ENCODE measurements around the gene ASB6. TPM values are rescaled to one million over a fixed set of nuclear protein-coding genes. Genes with fewer than 3 reads are reported as not detected.
"Not testable (repeated sequence)": the region's sequence is repeated elsewhere in the genome, so short reads cannot be mapped to it uniquely, and the experiment has no call there.

The ASB6 gene
- total and polyA plus RNA-seq, 4 donors: 3.4 to 8.4 (median 6.2) TPM

- TF ChIP-seq TAF1 (conservative IDR thresholded peaks at IDR 0.05): no peak
- TF ChIP-seq RXRA (IDR thresholded peaks at IDR 0.05): no peak
- TF ChIP-seq MAX (IDR thresholded peaks at IDR 0.05): no peak
- TF ChIP-seq GABPA (IDR thresholded peaks at IDR 0.05 in 1 of 2, conservative IDR thresholded peaks at IDR 0.05 in 1 of 2): no peak
- TF ChIP-seq FOXA2 (IDR thresholded peaks at IDR 0.05): no peak
- TF ChIP-seq EGR1 (IDR thresholded peaks at IDR 0.05; ENCODE audit: low read depth in 2 of 2): no peak
- no peak for DNase-seq (ENCODE audit: low spot score)
- no peaks in the 10 kb centered on the region for H3K9me3 ChIP-seq (ENCODE audit: control insufficient read depth in 4 of 4, low read length in 3 of 4)
- peaks cover 4 to 27% (median 21%) of the 10 kb centered on the region in 4 donors for H3K4me1 ChIP-seq (ENCODE audit: control insufficient read depth in 4 of 4, insufficient read depth in 4 of 4, low read length in 3 of 4)
- no peak overlapping the region for H3K27ac ChIP-seq (ENCODE audit: low read depth in 1 of 2, low read length in 2 of 2)
- no peak overlapping the region for H3K4me3 ChIP-seq (ENCODE audit: low read depth in 1 of 3, low read length in 3 of 3)
- H3K27me3 ChIP-seq (ENCODE audit: control insufficient read depth in 4 of 4, insufficient read depth in 4 of 4, low read length in 3 of 4): no peaks in the 10 kb centered on the region
- H3K9ac ChIP-seq (ENCODE audit: low read depth in 1 of 2, low read length in 2 of 2): no peak overlapping the region
- H3K36me3 ChIP-seq (ENCODE audit: control insufficient read depth in 4 of 4, insufficient read depth in 3 of 4, low read depth in 1 of 4, low read length in 3 of 4): peaks cover 4 to 57% (median 32%) of the 10 kb centered on the region in 4 donors
- 83% methylated on average over 29 of the region's 29 CpGs for WGBS
Observed at GRCh38 chr9:129637673-129638439, 4.1 kb downstream of the ASB6 start.

GRCh38 chr9:129637102-129637501 is 4.8 kb downstream of the ASB6 start:
- no peaks in the 10 kb centered on the region for H3K27me3 ChIP-seq (ENCODE audit: control insufficient read depth in 4 of 4, insufficient read depth in 4 of 4, low read length in 3 of 4)
- DNase-seq (ENCODE audit: low spot score): no peak
- H3K9ac ChIP-seq (ENCODE audit: low read depth in 1 of 2, low read length in 2 of 2): no peak overlapping the region
- H3K4me1 ChIP-seq (ENCODE audit: control insufficient read depth in 4 of 4, insufficient read depth in 4 of 4, low read length in 3 of 4): peaks cover 4 to 27% (median 20%) of the 10 kb centered on the region in 4 donors
- peaks cover 4 to 63% (median 34%) of the 10 kb centered on the region in 4 donors for H3K36me3 ChIP-seq (ENCODE audit: control insufficient read depth in 4 of 4, insufficient read depth in 3 of 4, low read depth in 1 of 4, low read length in 3 of 4)
- TF ChIP-seq RAD21 (IDR thresholded peaks at IDR 0.05): no peak
- no peak for TF ChIP-seq JUND (IDR thresholded peaks at IDR 0.05)
- TF ChIP-seq MAX (IDR thresholded peaks at IDR 0.05): no peak
- TF ChIP-seq, protein P1, sequence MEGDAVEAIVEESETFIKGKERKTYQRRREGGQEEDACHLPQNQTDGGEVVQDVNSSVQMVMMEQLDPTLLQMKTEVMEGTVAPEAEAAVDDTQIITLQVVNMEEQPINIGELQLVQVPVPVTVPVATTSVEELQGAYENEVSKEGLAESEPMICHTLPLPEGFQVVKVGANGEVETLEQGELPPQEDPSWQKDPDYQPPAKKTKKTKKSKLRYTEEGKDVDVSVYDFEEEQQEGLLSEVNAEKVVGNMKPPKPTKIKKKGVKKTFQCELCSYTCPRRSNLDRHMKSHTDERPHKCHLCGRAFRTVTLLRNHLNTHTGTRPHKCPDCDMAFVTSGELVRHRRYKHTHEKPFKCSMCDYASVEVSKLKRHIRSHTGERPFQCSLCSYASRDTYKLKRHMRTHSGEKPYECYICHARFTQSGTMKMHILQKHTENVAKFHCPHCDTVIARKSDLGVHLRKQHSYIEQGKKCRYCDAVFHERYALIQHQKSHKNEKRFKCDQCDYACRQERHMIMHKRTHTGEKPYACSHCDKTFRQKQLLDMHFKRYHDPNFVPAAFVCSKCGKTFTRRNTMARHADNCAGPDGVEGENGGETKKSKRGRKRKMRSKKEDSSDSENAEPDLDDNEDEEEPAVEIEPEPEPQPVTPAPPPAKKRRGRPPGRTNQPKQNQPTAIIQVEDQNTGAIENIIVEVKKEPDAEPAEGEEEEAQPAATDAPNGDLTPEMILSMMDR (IDR thresholded peaks at IDR 0.05; ENCODE audit: low read depth, low read length, missing input control): no peak
- TF ChIP-seq YY1 (IDR thresholded peaks at IDR 0.05): no peak
- TF ChIP-seq FOXA1 (IDR thresholded peaks at IDR 0.05): no peak
- TF ChIP-seq HNF4G (IDR thresholded peaks at IDR 0.05): no peak
- no peak overlapping the region for H3K4me3 ChIP-seq (ENCODE audit: low read depth in 1 of 3, low read length in 3 of 3)
- H3K27ac ChIP-seq (ENCODE audit: low read depth in 1 of 2, low read length in 2 of 2): no peak overlapping the region
- no peaks in the 10 kb centered on the region for H3K9me3 ChIP-seq (ENCODE audit: control insufficient read depth in 4 of 4, low read length in 3 of 4)
- WGBS: 69% methylated on average over 9 of the region's 9 CpGs

GRCh38 chr9:129636343-129636742 is 5.6 kb downstream of the ASB6 start:
- H3K9me3 ChIP-seq (ENCODE audit: control insufficient read depth in 4 of 4, low read length in 3 of 4); DNase-seq (ENCODE audit: low spot score); H3K9ac ChIP-seq (ENCODE audit: low read depth in 1 of 2, low read length in 2 of 2); H3K27me3 ChIP-seq (ENCODE audit: control insufficient read depth in 4 of 4, insufficient read depth in 4 of 4, low read length in 3 of 4); H3K4me3 ChIP-seq (ENCODE audit: low read depth in 1 of 3, low read length in 3 of 3); H3K27ac ChIP-seq (ENCODE audit: low read depth in 1 of 2, low read length in 2 of 2): not testable (repeated sequence)
- H3K4me1 ChIP-seq (ENCODE audit: control insufficient read depth in 4 of 4, insufficient read depth in 4 of 4, low read length in 3 of 4): peaks cover 4 to 30% (median 20%) of the 10 kb centered on the region in 4 donors
- H3K36me3 ChIP-seq (ENCODE audit: control insufficient read depth in 4 of 4, insufficient read depth in 3 of 4, low read depth in 1 of 4, low read length in 3 of 4): peaks cover 4 to 65% (median 34%) of the 10 kb centered on the region in 4 donors
- WGBS: 92% methylated on average over 10 of the region's 10 CpGs

All from liver (tissue), 9 donors.